Measurements from ENCODE around the gene TRMT1.

TRMT1 gene

DNA sequence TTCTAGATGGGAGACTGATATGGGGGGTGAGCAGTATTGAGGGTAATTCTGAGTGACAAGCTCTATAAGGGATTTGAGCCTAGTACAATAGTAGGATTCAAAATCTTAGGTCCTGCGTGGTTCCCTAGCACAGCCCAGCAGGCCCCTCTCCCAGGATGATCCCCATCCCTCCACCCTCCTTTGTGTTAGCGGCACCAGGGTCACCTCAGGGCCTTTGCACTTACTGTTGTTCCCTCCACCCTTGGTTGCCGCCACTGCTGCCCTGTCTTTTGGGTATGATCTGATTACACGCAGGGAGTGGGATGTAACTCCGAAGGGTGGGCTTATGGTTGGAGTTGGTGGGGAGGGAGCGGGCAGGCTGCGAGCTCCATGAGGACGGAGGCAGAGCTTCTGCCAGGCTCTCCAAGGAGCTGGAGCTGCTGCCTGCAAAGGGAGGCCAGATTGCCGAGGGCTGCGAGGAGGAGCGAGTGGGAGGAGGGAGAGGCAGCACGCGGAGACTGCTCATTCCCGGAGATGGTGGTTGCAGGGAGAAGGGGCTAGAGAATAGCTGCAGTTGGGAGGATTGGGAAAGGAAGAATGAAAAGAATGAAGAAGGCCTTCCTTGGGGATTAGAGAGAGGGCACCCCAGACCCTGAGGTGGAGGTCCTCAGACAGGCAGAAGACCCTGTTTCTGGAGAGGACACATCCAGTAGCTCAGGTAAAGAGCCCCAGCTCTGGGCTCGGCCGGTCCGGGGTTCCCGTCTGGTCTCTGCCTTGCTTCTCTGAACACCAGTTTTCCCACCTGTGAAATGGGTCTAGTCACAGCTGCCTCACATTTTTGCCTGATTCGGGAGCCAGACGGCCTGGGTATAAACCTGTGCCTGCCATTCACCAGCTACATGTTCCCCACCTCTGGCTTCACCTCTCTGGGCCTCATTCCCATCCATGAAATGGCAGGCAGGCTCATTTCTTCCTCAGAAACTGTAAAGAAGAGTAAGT, 6.7 kb upstream of the TRMT1 start:
- DNase-seq, result no peak

GRCh38 chr19:13122275-13122878, 5.8 kb upstream of the TRMT1 start:
- no peak for DNase-seq

- DNase-seq, result no peak
Measured at GRCh38 chr19:13121551-13122274, 5.2 kb upstream of the TRMT1 start.

GRCh38 chr19:13120817-13121216, 4.3 kb upstream of the TRMT1 start:
- no peak for DNase-seq

- DNase-seq, result no peak
Measured at GRCh38 chr19:13120031-13120430, 3.5 kb upstream of the TRMT1 start.

DNA sequence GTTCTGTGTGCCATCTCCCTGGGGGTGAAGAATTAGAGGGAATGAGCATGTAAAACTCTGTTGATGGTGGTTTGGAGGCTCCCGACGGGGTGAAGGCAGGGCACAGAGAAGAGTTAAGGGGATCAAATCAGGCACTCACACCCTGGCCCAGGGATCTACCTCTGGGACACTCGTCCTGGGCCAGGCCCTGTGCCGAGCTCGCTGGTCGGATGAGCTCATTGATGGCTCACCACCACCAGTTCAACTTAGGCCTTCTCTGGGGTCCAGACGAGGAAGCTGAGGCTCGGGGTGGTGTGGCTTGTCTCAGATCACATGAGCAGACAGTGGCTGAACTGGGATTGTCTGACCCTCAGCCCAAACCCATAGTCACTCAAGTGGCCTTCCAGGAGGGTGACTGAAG, 3.1 kb upstream of the TRMT1 start:
- no peak for DNase-seq

- peak; percentile 92 for DNase-seq
Measured at GRCh38 chr19:13118424-13119193, 2.1 kb upstream of the TRMT1 start.

DNA sequence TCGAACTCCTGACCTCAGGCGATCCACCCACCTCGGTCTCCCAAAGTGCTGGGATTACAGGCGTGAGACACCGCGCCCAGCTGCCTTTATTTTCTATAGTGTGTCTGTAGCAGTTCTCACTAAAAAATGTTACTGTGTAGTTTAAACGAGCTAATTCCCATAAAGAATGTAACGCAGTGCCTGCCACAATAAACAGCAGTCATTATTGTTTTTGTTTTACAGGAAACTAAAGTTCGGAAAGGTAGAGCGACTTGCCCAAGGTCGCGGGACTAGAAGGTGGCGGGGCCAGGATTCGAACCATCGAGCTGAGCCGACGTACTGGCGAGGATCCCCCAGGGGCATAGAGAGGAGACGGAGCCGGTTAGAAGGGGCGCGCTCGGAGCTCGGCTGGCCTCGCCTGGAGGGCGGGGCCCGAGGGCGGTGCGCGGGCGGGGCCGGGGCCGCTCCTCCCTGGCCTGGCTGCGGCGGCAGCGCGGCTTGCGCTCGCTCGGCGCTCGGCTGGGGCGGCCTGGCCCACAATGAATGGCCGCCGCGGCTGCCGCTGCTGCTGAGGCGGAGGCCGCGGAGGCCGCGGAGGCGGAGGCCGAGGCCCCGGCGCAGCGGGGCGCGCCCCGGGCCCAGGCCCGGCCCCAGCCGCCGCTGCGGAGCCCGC, 1.4 kb upstream of the TRMT1 start, which contains the start of gene NACC1:
Gene NACC1 (plus strand): TSS at position 493 of the 652 bp plus-strand sequence. CDS start 16,944 bp downstream, outside the sequence.
- peak; percentile 99 for DNase-seq

- no peak for DNase-seq
Measured at GRCh38 chr19:13117176-13117771, 734 bp upstream of the TRMT1 start.

GRCh38 chr19:13115936-13116281, 631 bp downstream of the TRMT1 start:
- DNase-seq, result peak; percentile 33

DNA sequence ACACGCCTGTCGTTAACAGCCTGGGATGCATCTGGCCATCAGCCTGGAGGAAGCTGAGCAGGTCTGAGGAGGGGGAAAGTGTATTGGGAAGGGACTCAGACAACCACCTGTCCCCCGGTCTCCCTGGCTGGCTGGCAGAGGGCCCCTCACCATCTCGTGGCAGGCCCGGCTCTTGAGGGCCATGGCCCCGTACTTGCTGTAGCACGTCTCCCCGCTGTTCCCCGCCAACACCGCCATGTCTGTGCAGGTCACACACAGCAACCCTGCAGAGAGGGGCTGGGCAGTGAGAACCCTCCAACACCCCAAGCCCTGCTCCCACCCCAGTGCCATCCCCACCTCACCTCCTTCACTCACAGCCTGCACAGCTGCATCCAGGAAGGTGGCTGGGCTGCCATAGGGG, 4.0 kb downstream of the TRMT1 start:
- no peak for DNase-seq

GRCh38 chr19:13110099-13110610, 6.4 kb downstream of the TRMT1 start:
- no peak for DNase-seq

DNA sequence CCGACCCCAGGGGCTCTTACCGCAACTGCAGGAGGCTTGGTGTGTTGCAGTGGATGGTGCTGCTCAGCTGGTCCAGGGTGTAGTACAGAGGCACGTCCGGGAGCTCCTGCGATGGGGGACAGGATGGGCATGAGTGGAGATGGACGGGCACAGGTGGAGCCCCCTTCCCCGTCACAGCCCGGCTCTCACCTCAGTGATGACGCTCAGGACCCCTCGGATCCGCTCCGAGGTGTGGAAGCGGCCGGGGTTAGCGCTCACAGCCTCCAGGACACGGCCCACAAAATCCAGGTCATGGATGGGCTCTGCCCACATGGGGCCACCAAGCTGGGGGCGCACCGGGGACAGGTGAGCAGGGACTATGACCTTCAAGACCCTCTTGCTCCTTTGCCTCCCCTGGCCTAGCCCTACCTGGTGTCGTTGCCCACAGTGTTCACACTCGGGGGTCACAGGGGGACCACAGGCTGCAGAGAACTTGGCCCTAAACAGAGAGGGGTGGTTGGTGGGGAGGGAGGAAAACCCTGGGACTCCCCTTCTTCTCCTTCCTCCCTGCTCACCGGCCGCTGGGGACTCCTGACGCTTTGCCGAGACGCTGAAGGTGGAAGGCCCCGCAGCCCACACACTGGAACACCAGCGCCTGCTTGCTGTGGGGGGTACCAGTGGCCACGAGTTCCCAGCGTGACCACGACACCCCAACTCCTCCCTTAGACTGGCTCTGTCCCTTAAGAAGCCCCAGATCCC, 7.0 kb downstream of the TRMT1 start:
- no peak for DNase-seq

DNA sequence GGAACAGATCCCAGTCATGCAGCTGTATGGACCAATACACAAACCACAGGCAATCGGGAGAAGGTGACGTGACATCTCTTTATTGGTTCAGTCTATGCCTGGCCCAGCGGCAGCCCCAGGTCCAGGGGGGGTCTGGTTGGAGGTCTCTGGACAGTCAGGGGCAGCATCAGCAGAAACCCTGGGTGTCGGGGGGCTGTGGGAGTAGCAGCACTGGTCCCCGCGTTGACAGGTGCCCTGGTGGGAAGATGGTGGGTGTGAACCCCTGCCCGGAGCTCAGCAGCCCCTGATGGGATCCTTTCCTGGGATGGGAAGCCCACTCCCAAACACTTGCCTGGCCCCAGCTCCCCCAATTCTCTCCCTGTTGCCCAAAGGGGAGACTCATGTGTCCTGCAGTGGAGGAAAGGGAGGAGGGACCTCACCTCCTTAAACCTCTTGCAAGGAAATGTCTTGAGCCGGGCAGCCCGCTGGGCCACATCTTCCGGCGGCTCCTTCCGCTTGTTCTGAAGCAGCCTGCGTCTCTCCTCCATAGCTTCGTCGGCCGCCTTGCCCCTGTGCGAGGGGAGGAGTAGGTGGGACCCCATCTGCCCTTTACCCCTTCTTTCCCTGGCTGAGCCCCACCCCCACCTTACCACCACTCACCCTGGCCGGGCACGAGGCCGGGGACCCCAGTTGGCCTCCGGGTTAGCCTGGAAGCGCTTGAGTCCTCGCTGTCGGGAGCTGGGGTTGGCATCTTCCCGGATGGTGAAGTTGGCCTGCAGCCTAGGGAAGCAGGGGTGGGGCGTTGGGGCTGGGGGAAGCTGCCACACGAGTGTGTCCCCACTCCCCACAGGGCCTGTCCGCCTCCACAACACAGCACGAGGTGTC, 11.5 kb downstream of the TRMT1 start:
- DNase-seq, result no peak

DNA sequence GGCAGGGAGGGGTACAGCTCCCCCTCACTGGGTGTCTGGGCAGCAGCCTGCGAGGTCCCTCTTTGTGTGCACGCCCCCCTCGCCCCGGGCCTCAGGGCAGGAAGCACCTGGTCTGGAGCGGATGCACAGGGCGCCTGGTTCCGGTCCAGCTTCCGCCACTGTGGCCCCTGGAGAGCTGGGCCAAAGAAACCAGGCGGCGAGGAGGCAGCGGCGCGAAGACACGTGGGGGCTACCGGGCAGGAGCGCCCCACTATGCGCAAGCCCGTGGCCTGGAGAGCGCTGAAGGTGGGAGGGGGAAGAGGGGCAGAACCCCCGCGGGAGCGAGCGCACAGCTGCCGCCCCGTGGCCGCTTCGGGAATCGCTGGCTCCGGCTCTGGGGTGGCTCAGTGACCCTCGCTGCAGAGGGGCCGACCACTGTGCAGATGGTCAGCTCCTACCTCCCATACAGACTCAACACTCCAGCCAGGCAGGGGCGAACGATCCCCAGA, 12.1 kb downstream of the TRMT1 start:
- no peak for DNase-seq

DNA sequence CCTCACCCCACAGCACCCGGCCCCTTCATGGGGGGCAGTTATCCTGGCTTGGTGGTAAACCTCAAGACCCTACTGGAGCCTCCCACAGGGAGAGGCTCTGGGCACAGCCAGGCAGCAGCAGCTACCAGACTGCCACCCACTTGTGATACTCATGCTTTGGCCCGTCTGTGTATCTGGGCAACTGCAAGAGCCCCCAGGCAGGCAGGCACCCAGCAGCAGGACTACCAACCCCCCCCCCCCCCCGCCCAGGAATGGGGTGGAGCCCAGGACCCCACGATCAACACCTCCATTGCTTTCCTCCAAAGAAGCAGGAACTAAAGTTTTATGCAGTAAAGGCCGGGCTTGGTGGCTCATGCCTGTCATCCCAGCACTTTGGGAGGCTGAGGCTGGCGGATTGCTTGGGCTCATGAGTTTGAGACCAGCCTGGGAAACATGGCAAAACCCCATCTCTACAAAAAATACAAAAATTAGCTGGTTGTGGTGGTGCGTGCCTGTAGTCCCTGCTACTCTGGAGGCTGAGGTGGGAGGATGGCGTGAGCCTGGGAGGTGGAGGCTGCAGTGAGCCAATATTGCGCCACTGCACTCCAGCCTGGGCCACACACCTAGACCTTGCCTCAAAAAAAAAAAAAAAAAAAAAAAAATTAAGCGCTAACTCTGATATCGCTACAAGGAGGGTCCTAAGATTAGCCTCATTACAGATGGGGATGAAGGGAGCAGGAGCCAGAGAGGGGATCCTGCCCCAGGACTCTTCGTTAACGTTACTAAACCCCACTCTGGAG, 12.8 kb downstream of the TRMT1 start:
- DNase-seq, result no peak

DNA sequence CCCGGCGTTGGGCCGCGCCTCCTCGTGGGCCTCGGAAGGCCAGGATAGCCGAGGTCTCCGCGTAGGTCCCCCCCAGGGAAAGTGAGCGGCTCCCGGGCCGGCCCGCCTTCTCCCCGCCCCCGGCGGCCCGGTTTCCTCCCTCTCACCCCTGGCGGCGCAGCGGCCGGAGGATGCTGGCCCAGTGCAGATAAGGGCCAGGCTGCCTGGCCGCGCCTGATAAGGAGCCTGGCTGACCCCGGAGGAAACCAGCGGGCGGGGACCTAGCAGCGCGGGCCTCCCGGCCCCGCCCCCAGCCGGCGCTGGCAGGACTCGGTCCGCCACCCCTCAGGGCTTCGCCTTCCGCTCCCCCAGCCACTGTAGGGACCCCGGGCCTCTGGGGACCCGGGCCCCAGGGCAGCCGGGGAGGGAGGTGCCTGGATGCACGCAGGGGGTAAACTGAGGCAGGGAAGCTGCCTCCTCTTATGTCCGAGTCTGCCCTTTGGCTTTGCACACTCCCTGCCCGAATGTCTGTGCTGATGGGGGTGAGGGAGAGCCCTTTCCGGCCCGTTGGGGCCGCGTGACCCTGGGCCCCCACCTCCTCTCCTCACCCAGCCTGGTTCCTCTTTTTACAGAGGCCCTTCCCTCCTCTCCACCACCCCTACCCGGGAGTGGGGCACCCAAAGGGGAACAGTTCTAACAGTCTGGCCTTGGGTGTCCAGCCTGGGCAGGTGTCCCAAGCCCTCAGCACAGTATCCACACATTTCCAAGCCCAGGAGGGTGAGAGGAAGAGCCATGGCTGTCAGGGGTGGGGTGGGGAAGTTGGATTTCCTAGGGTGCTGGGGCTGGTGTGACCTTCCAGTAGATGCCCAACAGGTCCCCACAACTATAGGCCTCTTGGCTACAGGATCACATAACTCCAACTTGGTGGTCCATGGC, 13.6 kb downstream of the TRMT1 start, which contains the start of gene LYL1:
Gene LYL1 (minus strand): TSS at position 193 of the 915 bp plus-strand sequence. CDS start 1,687 bp downstream, outside the sequence.
- no peak for DNase-seq

DNA sequence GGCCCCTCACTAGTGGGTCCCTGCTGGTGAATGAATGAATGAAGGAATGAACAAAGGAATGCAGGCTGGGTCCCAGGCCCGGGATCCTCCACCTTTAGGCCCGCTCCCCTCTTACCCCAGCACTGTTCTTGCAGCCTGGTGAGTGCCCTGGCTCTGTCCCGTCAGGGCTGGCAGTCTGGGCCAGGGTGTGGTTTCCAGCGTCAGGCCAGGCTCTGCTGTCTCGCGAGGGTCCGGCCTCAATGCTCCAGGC, 14.2 kb downstream of the TRMT1 start:
- DNase-seq, result no peak

Measured in NCI-H69 (cell line).